Panc1 (cell line): ENCODE data around the gene SV2C. TPM values are rescaled to one million over a fixed set of nuclear protein-coding genes. Genes with fewer than 3 reads are reported as not detected.

ENCODE experiments used
- ATAC-seq: fragments of 200-7000 bp; cut with Tn5 transposase; 2 replicates; pipeline ENCODE4 v1.9.1; 2020; ENCODE audit warnings: mild to moderate bottlenecking, moderate library complexity
- BruUV-seq: library from RNA; stranded (reverse); fragments of 400-500 nt; replicated peaks from 2 replicates; lab custom pipeline; 2021; lab: Mats Ljungman, UMichigan
- CTCF ChIA-PET: fragments of 300-600 bp; sonication (Branson Sonifier 250); formaldehyde crosslinking; loops from one replicate; lab custom pipeline; 2022; ENCODE audit warnings: antibody characterized with exemption; lab: Charles Lee
- POLR2A ChIA-PET: fragments of 300-600 bp; sonication (Branson Sonifier 250); formaldehyde crosslinking; loops from one replicate; lab custom pipeline; 2022; ENCODE audit warnings: antibody characterized with exemption; lab: Charles Lee
- DNase-seq: peaks from one replicate; pipeline ENCODE4 v3.0.0-alpha.2; 2010; ENCODE audit warnings: low read depth, low spot score
- H3K27ac ChIP-seq: 2 replicates; pipeline ENCODE4 v1.5.1; 2011; ENCODE audit warnings: mild to moderate bottlenecking, low read length, inconsistent platforms
- H3K27me3 ChIP-seq: fragments of 200-500 bp; sonication (Bioruptor generic); 2 replicates; pipeline ENCODE4 v1.6.0; 2014; ENCODE audit warnings: low read length, inconsistent platforms; ENCODE audit not compliant: control insufficient read depth, insufficient read depth
- H3K36me3 ChIP-seq: fragments of 200-500 bp; sonication (Bioruptor generic); 2 replicates; pipeline ENCODE4 v1.5.1; 2014; ENCODE audit warnings: inconsistent platforms, mild to moderate bottlenecking, low read length, moderate library complexity; ENCODE audit not compliant: control insufficient read depth, insufficient read depth
- H3K4me1 ChIP-seq: 2 replicates; pipeline ENCODE4 v1.5.1; 2011; ENCODE audit warnings: inconsistent platforms, mild to moderate bottlenecking, low read length, moderate library complexity; ENCODE audit not compliant: control insufficient read depth, insufficient read depth
- H3K4me3 ChIP-seq, 2 experiments: 2 replicates each; pipeline ENCODE4 v1.5.1; 2011 to 2012; ENCODE audit warnings: low read depth in 2 of 2, low read length in 2 of 2, mild to moderate bottlenecking in 2 of 2, inconsistent platforms in 1 of 2, moderate library complexity in 1 of 2
- H3K9me3 ChIP-seq: fragments of 200-500 bp; sonication (Bioruptor generic); 2 replicates; pipeline ENCODE4 v1.5.1; 2014; ENCODE audit warnings: low read depth, mild to moderate bottlenecking, inconsistent platforms, low read length, moderate library complexity; ENCODE audit not compliant: control insufficient read depth, insufficient read depth
- POLR2AphosphoS5 ChIP-seq: IDR thresholded peaks from 2 replicates; pipeline ENCODE4 v1.6.1; 2012; ENCODE audit warnings: mild to moderate bottlenecking, low read depth, low read length, moderate library complexity
- SIN3A ChIP-seq: IDR thresholded peaks from 2 replicates; pipeline ENCODE4 v1.6.1; 2012; ENCODE audit warnings: low read depth, mild to moderate bottlenecking, low read length, moderate library complexity, borderline replicate concordance; ENCODE audit not compliant: insufficient read depth
- TCF7L2 ChIP-seq: IDR thresholded peaks from 2 replicates; pipeline ENCODE4 v1.6.1; 2011; ENCODE audit warnings: mild to moderate bottlenecking, low read depth, low read length, inconsistent platforms
- in situ Hi-C: cut with HindIII; loops from 2 replicates; pipeline ENCODE4 v1.10.0; 2016; ENCODE audit warnings: low sequenced_read_pairs, low pct_unique_long_range_greater_than_20kb
- intact Hi-C: fragments of 100-400 bp; cut with micrococcal nuclease; formaldehyde crosslinking; loops from one replicate; pipeline ENCODE4 v1.10.0; 2022; ENCODE audit not compliant: unreplicated experiment
- total RNA-seq: library from RNA; stranded (reverse); gene quantifications from one replicate; pipeline ENCODE4 v1.2.1, GENCODE V29; 2021; ENCODE audit not compliant: unreplicated experiment
- TF ChIP-seq, protein P1 (sequence below), 2 experiments: IDR thresholded peaks; 2 replicates each; pipeline ENCODE4 v1.6.1; 2011 to 2012; ENCODE audit warnings: low read depth in 2 of 2, control low read depth in 1 of 2, low read length in 1 of 2, mild to moderate bottlenecking in 1 of 2, moderate library complexity in 1 of 2; ENCODE audit not compliant: insufficient read depth in 1 of 2
- TF ChIP-seq, protein P2 (sequence below): fragments of 450-650 bp; IDR thresholded peaks from 2 replicates; pipeline ENCODE4 v1.5.1; 2017; ENCODE audit warnings: mild to moderate bottlenecking

SV2C gene
- total RNA-seq, 1 experiment from 2014 or later: not detected

DNA sequence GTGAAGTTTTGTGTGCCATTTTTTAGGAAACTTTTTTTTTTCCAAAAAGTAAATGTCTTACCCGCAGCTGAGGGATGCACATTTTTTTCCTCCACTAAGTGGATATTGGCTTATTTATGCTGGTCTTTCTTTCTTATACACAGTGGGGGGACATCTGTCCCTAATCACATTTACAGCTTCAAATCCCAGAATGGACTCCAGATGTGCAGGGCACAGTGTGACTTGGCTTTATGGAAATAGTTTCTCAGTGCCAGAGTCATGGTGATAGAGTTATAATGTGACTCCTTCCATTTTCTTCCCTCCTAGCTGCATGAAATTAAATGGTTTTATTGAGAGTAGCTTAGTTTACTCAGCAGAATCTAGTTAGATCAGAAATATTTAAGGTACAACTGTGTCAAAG lies 66.5 kb downstream of the SV2C start:
- no peak overlapping the region for H3K4me3 ChIP-seq
- ATAC-seq (no peak), DNase-seq (no peak)
- no peaks in the 10 kb centered on the region for H3K9me3 ChIP-seq
- no TSS peak for BruUV-seq
- H3K27ac ChIP-seq: no peak overlapping the region
- peaks cover 2% of the 10 kb centered on the region; the same call in 1 of the 2 replicates for H3K27me3 ChIP-seq
- H3K4me1 ChIP-seq: no peaks in the 10 kb centered on the region
- no peaks in the 10 kb centered on the region for H3K36me3 ChIP-seq
- no peak for TF ChIP-seq TCF7L2
- TF ChIP-seq, protein P1, sequence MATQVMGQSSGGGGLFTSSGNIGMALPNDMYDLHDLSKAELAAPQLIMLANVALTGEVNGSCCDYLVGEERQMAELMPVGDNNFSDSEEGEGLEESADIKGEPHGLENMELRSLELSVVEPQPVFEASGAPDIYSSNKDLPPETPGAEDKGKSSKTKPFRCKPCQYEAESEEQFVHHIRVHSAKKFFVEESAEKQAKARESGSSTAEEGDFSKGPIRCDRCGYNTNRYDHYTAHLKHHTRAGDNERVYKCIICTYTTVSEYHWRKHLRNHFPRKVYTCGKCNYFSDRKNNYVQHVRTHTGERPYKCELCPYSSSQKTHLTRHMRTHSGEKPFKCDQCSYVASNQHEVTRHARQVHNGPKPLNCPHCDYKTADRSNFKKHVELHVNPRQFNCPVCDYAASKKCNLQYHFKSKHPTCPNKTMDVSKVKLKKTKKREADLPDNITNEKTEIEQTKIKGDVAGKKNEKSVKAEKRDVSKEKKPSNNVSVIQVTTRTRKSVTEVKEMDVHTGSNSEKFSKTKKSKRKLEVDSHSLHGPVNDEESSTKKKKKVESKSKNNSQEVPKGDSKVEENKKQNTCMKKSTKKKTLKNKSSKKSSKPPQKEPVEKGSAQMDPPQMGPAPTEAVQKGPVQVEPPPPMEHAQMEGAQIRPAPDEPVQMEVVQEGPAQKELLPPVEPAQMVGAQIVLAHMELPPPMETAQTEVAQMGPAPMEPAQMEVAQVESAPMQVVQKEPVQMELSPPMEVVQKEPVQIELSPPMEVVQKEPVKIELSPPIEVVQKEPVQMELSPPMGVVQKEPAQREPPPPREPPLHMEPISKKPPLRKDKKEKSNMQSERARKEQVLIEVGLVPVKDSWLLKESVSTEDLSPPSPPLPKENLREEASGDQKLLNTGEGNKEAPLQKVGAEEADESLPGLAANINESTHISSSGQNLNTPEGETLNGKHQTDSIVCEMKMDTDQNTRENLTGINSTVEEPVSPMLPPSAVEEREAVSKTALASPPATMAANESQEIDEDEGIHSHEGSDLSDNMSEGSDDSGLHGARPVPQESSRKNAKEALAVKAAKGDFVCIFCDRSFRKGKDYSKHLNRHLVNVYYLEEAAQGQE (IDR thresholded peaks at IDR 0.05; ENCODE audit: insufficient read depth in 1 of 2, low read depth in 2 of 2, low read length in 1 of 2): no peak
- no peak for TF ChIP-seq POLR2AphosphoS5
- in situ Hi-C loops: no loop called here
- ChIA-PET POLR2A (no interaction called here), CTCF (interaction anchor here (0.6 kb wide), 1 partner anchor 15 kb away, joined by 3 read pairs; no protein-coding TSS in a partner anchor)
- intact Hi-C loops: no loop called here

DNA sequence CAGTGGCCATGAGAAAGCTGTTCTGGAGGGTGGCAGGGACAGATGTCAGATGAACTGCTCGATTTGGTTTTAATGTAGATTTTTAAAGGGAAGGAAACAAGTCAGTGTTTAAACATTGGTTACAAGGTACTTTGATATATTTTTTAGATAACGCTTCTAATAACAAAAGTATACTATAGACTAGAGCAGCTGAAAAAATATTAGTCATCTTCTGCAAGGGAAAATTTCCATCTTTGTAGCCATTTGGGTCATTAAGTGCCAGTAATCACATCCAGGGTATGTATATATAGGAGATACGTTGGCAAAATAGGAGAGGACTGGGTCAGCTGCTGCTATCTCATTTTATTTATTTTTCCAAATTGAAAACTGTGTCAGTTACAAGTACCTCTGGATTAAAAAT lies 69.0 kb downstream of the SV2C start:
- POLR2A ChIA-PET: no interaction called here
- ATAC-seq (no peak), DNase-seq (no peak)
- Histone ChIP-seq H3K4me3 (no peak overlapping the region), H3K27me3 (no peaks in the 10 kb centered on the region), H3K9me3 (no peaks in the 10 kb centered on the region), H3K36me3 (no peaks in the 10 kb centered on the region), H3K4me1 (no peaks in the 10 kb centered on the region), H3K27ac (no peak overlapping the region)
- CTCF ChIA-PET: no interaction called here
- intact Hi-C loops: no loop called here
- no peak for TF ChIP-seq TCF7L2
- no peak for TF ChIP-seq POLR2AphosphoS5
- TF ChIP-seq, protein P2, sequence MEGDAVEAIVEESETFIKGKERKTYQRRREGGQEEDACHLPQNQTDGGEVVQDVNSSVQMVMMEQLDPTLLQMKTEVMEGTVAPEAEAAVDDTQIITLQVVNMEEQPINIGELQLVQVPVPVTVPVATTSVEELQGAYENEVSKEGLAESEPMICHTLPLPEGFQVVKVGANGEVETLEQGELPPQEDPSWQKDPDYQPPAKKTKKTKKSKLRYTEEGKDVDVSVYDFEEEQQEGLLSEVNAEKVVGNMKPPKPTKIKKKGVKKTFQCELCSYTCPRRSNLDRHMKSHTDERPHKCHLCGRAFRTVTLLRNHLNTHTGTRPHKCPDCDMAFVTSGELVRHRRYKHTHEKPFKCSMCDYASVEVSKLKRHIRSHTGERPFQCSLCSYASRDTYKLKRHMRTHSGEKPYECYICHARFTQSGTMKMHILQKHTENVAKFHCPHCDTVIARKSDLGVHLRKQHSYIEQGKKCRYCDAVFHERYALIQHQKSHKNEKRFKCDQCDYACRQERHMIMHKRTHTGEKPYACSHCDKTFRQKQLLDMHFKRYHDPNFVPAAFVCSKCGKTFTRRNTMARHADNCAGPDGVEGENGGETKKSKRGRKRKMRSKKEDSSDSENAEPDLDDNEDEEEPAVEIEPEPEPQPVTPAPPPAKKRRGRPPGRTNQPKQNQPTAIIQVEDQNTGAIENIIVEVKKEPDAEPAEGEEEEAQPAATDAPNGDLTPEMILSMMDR: no peak
- TF ChIP-seq, protein P1 (IDR thresholded peaks at IDR 0.05; ENCODE audit: insufficient read depth in 1 of 2, low read depth in 2 of 2, low read length in 1 of 2): no peak
- no peak for TF ChIP-seq SIN3A
- in situ Hi-C loops: no loop called here
- no TSS peak for BruUV-seq
